ENCODE data around the gene FAM25A. TPM values are rescaled to one million over a fixed set of nuclear protein-coding genes. Genes with fewer than 3 reads are reported as not detected.

Gene FAM25A
- not detected in 5 replicates for total RNA-seq (2022; extraction: Qiagen RNA extraction; ENCODE audit: low read depth)

DNA sequence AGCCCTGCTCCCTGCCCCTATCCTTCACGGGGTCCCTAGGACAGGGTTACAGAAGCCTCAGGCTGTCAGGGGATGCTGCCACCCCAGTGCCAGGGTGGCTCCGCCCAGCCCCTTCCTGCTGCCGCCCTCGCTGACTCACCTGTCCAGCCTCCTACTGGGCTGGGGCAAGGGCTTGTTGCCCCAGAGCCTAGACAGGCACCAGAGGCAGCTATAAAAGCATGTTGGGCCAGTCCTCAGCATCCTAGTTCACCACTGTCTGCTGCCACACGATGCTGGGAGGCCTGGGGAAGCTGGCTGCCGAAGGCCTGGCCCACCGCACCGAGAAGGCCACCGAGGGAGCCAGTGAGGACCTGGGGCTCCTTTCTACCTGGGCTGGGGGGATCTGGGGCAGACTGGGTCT lies at the start of gene FAM25A:
Gene FAM25A (plus strand): TSS at position 239 of the 400 bp plus-strand sequence. CDS start 31 bp downstream, at position 270.

Other genes starting within 250 kb of the FAM25A start
- 0.91 to 1.5 TPM (median 1.1 TPM) in 5 replicates for gene MMRN2, start 62.7 kb upstream of the FAM25A start, total RNA-seq (2022; extraction: Qiagen RNA extraction; ENCODE audit: low read depth)
- 6.6 to 12.9 TPM (median 11.5 TPM) in 5 replicates for gene SNCG, start 61.7 kb upstream of the FAM25A start, total RNA-seq (2022; extraction: Qiagen RNA extraction; ENCODE audit: low read depth)
- 0.17 TPM in 1 of 5 replicates, not detected in the others for gene ADIRF, start 51.8 kb upstream of the FAM25A start, total RNA-seq (2022; extraction: Qiagen RNA extraction; ENCODE audit: low read depth)
- 90.5 to 107 TPM (median 101 TPM) in 5 replicates for gene GLUD1, start 74.5 kb downstream of the FAM25A start, total RNA-seq (2022; extraction: Qiagen RNA extraction; ENCODE audit: low read depth)
- gene SHLD2, start 74.9 kb downstream of the FAM25A start, total RNA-seq (2022; extraction: Qiagen RNA extraction; ENCODE audit: low read depth), result 23.9 to 29.8 TPM (median 25.3 TPM) in 5 replicates
- gene NUTM2A, start 205.2 kb downstream of the FAM25A start, total RNA-seq (2022; extraction: Qiagen RNA extraction; ENCODE audit: low read depth), result 0.05 to 0.19 TPM (median 0.12 TPM) in 4 of 5 replicates, not detected in the other

Data from A549 treated with DMSO at 1 μM for 4 hours (cell line).